SJCRH30 (cell line): ENCODE data around the gene FLAD1. TPM values are rescaled to one million over a fixed set of nuclear protein-coding genes. Genes with fewer than 3 reads are reported as not detected.
"Not testable (repeated sequence)": the region's sequence is repeated elsewhere in the genome, so short reads cannot be mapped to it uniquely, and the experiment has no call there.

Source experiments
- DNase-seq, 2 experiments: peaks; one replicate each; pipeline ENCODE4 v3.0.0-alpha.2; 2015 to 2020
- H3K27ac ChIP-seq: fragments of 250-450 bp; sonication (Bioruptor Pico); 2 replicates; pipeline ENCODE4 v1.5.1; 2020; ENCODE audit warnings: mild to moderate bottlenecking, moderate library complexity
- H3K27me3 ChIP-seq: fragments of 250-450 bp; sonication (Bioruptor Pico); 2 replicates; pipeline ENCODE4 v1.5.1; 2020; ENCODE audit warnings: mild to moderate bottlenecking, moderate library complexity
- H3K36me3 ChIP-seq: fragments of 250-450 bp; sonication (Bioruptor Pico); 2 replicates; pipeline ENCODE4 v1.5.1; 2020; ENCODE audit warnings: mild to moderate bottlenecking, moderate library complexity
- H3K4me1 ChIP-seq: fragments of 250-450 bp; sonication (Bioruptor Pico); 2 replicates; pipeline ENCODE4 v1.5.1; 2020; ENCODE audit warnings: mild to moderate bottlenecking, moderate library complexity
- H3K4me3 ChIP-seq: fragments of 250-450 bp; sonication (Bioruptor Pico); 2 replicates; pipeline ENCODE4 v1.5.1; 2020; ENCODE audit warnings: mild to moderate bottlenecking, moderate library complexity
- H3K9me3 ChIP-seq: fragments of 250-450 bp; sonication (Bioruptor Pico); replicated peaks from 2 replicates; pipeline ENCODE4 v1.5.1; 2020; ENCODE audit warnings: mild to moderate bottlenecking, moderate library complexity
- total RNA-seq: library from RNA; depleted of rRNA; stranded (reverse); fragments of >200 nt; shearing (Covaris generic); gene quantifications from 2 replicates; pipeline ENCODE4 v1.2.3, GENCODE V29; 2014

The FLAD1 gene
- total RNA-seq, 1 experiment from 2014 or later, result 25.6 TPM

DNA sequence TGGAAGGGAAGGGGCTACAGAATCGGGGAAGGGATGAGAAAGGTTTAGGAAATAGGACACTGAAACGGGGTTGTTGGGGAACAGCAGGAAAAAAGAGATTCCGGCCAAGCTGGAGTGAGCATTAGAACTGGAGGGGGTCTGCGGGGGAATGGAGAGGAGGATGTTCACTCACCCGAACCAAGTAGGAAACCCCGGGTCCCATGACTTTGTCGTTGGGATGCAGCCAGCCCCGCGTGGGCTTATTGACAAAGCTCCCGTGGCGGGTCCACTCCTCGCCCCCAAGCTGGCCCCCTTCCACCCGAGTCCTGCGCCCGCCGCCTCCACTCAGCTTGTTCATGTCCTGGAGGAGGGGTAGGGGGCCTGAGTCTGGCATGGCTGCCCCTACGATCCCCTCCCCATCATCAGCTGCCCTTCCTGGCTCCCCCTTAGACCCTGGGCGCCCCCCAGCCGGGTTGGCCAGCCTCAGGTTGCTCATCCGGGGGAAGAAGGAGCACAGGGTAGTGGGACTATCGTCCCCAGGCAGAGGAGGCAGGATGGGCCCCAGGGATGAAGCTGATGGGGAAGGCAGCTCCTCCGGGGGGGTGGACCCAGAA, 13.2 kb upstream of the FLAD1 start:
- no peaks in the 10 kb centered on the region for H3K9me3 ChIP-seq
- no peak for DNase-seq
- peaks cover 27% of the 10 kb centered on the region for H3K36me3 ChIP-seq
- H3K27ac ChIP-seq, result peak overlapping the region; percentile 76; the same call in 1 of the 2 replicates
- peaks cover 25% of the 10 kb centered on the region for H3K4me1 ChIP-seq
- H3K4me3 ChIP-seq, result peak overlapping the region; percentile 48
- H3K27me3 ChIP-seq, result no peaks in the 10 kb centered on the region

DNA sequence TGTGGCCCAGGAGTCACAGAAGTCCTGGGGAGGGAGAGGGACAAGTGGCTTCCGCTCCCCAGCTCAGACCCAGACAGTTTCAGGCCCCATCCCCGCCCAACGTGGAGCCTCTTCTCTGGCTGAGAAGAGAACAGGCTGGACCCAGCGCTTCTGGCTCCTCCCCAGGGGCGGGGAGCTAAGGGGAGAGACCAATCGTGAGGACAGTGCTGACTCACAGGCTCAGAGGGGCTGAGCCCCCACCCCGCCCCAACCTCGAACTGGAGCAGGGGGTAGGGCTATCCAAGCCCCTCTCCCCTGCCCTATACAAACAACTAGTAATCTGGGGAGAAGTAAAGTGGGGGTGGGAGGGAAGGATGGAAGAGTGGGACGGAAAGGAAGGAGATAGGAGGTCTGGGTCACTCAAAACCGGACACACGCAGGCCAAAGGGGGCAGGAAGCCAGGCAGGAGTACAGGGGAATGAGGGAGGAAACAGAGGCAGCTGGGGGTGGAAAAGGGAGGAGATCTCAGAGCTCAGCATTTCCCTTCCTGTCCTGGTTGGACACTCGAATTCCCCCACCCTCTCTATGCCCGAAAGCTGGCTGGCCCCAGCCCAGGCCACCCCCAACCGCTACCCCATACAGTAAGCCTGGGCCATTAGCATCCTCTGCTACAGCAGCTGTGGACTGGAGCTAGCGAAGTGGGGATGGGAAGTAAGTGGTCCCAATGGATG, 12.4 kb upstream of the FLAD1 start, which contains the start of gene SHC1:
Gene SHC1, minus strand, starts transcription at position 117 of the 710 bp plus-strand sequence. CDS start 221 bp downstream, outside the sequence.
- Histone ChIP-seq H3K4me3 (peak within 1 kb of the TSS; percentile 48), H3K27ac (peak within 1 kb of the TSS; percentile 76), H3K36me3 (peaks cover 20% of the 10 kb centered on the region), H3K27me3 (no peaks in the 10 kb centered on the region), H3K9me3 (no peaks in the 10 kb centered on the region), H3K4me1 (peaks cover 25% of the 10 kb centered on the region)
- peak; percentile 92 to 93 for DNase-seq

DNA sequence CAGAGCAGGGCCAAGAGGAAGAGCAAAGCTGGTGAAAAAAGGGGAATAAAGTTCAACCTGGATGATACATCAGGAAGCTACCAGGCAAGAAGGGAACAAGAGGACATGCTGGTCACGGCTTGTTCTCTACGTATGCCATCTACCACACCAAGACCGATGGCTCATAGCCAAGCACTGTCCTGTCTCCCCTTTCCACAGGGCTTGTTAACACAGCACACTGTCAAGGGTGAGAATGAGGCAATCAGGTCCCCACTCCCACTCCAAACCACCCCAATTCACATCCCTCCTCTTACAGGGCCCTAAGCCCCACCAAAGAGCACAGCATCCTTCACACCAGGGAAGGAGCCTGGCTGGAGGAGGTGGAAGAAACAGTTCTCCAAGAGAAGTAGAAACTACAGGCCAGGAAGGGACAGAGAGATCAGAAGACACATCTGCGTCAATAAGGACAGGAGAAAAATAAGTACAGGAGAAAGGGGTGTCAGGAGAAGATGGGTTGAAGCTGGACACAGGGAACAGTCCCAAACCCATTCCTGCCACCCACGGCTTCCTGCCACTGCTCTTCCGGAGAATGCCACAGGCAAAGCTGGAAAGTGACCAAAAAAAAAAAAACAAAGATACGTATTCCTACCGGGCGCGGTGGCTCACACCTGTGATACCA, 11.7 kb upstream of the FLAD1 start:
- DNase-seq, result no peak
- no peaks in the 10 kb centered on the region for H3K9me3 ChIP-seq
- peaks cover 25% of the 10 kb centered on the region for H3K4me1 ChIP-seq
- peak overlapping the region; percentile 76 for H3K27ac ChIP-seq
- peak overlapping the region; percentile 48 for H3K4me3 ChIP-seq
- no peaks in the 10 kb centered on the region for H3K27me3 ChIP-seq
- peaks cover 19% of the 10 kb centered on the region; the same call in 1 of the 2 replicates for H3K36me3 ChIP-seq

- DNase-seq, result no peak
- peaks cover 12% of the 10 kb centered on the region; the same call in 1 of the 2 replicates for H3K36me3 ChIP-seq
- peak overlapping the region; percentile 70 for H3K4me3 ChIP-seq
- peak overlapping the region; percentile 95 for H3K27ac ChIP-seq
- no peaks in the 10 kb centered on the region for H3K9me3 ChIP-seq
- H3K27me3 ChIP-seq, result no peaks in the 10 kb centered on the region
- peaks cover 25% of the 10 kb centered on the region for H3K4me1 ChIP-seq
Observed at GRCh38 chr1:154972213-154972516, 11.0 kb upstream of the FLAD1 start.

- peak; percentile 87 for DNase-seq
- peak overlapping the region; percentile 70 for H3K4me3 ChIP-seq
- H3K9me3 ChIP-seq, result no peaks in the 10 kb centered on the region
- H3K27me3 ChIP-seq, result no peaks in the 10 kb centered on the region
- peak overlapping the region; percentile 95 for H3K27ac ChIP-seq
- H3K36me3 ChIP-seq, result peaks cover 8% of the 10 kb centered on the region; the same call in 1 of the 2 replicates
- peaks cover 25% of the 10 kb centered on the region for H3K4me1 ChIP-seq
Observed at GRCh38 chr1:154972517-154973343, 10.4 kb upstream of the FLAD1 start.

GRCh38 chr1:154973344-154974101, 9.6 kb upstream of the FLAD1 start:
- Histone ChIP-seq H3K27ac (peak overlapping the region; percentile 95), H3K9me3 (no peaks in the 10 kb centered on the region), H3K4me3 (peak overlapping the region; percentile 70), H3K36me3 (peaks cover 10% of the 10 kb centered on the region; the same call in 1 of the 2 replicates), H3K4me1 (peaks cover 25% of the 10 kb centered on the region), H3K27me3 (no peaks in the 10 kb centered on the region)
- DNase-seq, result peak; percentile 97 to 98

- H3K9me3 ChIP-seq, result no peaks in the 10 kb centered on the region
- peak within 1 kb of the TSS; percentile 70 for H3K4me3 ChIP-seq
- no peaks in the 10 kb centered on the region for H3K27me3 ChIP-seq
- peaks cover 12% of the 10 kb centered on the region; the same call in 1 of the 2 replicates for H3K36me3 ChIP-seq
- peak within 1 kb of the TSS; percentile 95 for H3K27ac ChIP-seq
- peak; percentile 98 to 99 for DNase-seq
- H3K4me1 ChIP-seq, result peaks cover 18% of the 10 kb centered on the region
Observed at GRCh38 chr1:154974102-154974807, 8.9 kb upstream of the FLAD1 start, which contains the start of gene CKS1B. Gene CKS1B (plus strand): TSS chr1:154974681. CDS start chr1:154974746, 65 bp downstream.

DNA sequence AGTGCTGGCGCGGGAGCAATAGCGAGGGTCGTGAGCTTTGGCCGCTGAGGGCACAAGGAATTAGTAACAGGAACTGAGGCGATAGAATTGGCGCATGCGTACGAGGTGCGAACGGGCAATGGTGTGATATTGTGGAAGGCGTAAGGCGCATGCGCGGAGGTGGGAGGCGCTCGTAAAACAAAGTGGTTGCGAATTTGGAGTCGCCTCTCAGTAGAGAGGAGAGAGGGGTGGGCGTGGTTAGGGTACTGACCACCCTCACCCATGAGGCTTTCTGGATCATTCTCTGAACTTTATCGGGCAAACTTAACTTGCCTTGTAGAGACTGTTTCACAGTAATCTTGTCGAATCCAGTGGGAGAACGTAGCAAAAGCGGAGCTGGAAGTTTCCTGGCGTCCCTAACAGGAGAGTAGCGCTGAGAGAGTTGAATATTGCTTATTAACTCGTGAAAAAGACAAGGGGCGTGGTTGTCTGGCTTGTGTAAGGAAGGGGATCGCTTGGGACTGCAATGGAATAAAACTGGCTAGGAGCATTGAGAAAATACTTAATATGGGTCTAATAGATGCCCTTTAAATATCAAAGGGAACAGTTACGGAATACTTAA, 8.2 kb upstream of the FLAD1 start:
- Histone ChIP-seq H3K27ac (peak overlapping the region; percentile 95), H3K36me3 (peaks cover 19% of the 10 kb centered on the region), H3K4me1 (peaks cover 16% of the 10 kb centered on the region), H3K4me3 (peak overlapping the region; percentile 70), H3K9me3 (no peaks in the 10 kb centered on the region), H3K27me3 (no peaks in the 10 kb centered on the region)
- DNase-seq, result peak; percentile 95 to 98

- H3K36me3 ChIP-seq, result peaks cover 25% of the 10 kb centered on the region
- H3K27ac ChIP-seq, result peak overlapping the region; percentile 95
- peak in 1 of 2 experiments; percentile 28 for DNase-seq
Observed at GRCh38 chr1:154975409-154976059, 7.6 kb upstream of the FLAD1 start.

DNA sequence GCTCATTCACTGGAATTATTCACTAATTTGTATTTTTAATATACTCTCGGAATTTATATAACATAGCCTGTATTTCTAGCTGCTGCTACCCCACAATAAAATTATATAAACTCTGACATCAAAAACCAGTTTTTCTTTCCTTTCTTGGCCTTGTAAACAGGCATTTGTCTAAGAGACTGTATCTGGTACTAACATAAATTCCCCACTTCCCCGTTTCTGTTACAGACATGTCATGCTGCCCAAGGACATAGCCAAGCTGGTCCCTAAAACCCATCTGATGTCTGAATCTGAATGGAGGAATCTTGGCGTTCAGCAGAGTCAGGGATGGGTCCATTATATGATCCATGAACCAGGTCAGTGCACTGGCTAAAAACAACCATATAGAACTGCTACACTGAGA, 5.4 kb upstream of the FLAD1 start:
- not testable (repeated sequence) for H3K27me3 ChIP-seq, H3K4me3 ChIP-seq, H3K4me1 ChIP-seq, DNase-seq, H3K9me3 ChIP-seq, H3K27ac ChIP-seq
- H3K36me3 ChIP-seq, result peaks cover 28% of the 10 kb centered on the region

More at GRCh38 chr1:154975409-154976059, 7.6 kb upstream of the FLAD1 start:
- Histone ChIP-seq H3K27me3 (no peaks in the 10 kb centered on the region), H3K4me3 (peak overlapping the region; percentile 70), H3K9me3 (no peaks in the 10 kb centered on the region), H3K4me1 (peaks cover 16% of the 10 kb centered on the region)

DNA sequence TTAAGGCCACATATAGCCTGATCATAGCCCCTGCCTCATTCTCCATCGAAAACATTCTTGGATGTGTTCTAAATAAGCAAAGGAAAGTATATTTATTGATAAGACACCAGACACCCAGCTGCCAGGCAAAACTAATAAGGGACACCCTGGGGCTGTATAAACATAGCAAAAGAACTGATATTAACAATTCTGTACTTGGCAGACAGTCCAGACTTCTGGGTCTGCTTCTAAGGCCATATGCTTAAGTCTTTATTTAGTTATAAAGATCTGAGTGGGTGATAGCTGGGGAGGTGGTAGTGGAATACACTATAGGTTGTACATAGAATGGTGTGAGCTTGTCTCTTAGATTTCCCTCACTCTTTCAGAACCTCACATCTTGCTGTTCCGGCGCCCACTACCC, 4.8 kb upstream of the FLAD1 start:
- no peak for DNase-seq
- Histone ChIP-seq H3K9me3 (no peaks in the 10 kb centered on the region), H3K4me1 (no peaks in the 10 kb centered on the region), H3K4me3 (no peak overlapping the region), H3K27ac (no peak overlapping the region), H3K27me3 (no peaks in the 10 kb centered on the region), H3K36me3 (peaks cover 28% of the 10 kb centered on the region)

GRCh38 chr1:154982341-154982740, 803 bp upstream of the FLAD1 start:
- H3K27ac ChIP-seq, result peak overlapping the region; percentile 28
- no peaks in the 10 kb centered on the region for H3K9me3 ChIP-seq
- H3K4me1 ChIP-seq, result no peaks in the 10 kb centered on the region
- peaks cover 30% of the 10 kb centered on the region for H3K36me3 ChIP-seq
- DNase-seq, result no peak
- peak overlapping the region; percentile 70 for H3K4me3 ChIP-seq
- no peaks in the 10 kb centered on the region for H3K27me3 ChIP-seq
